HK-2 (cell line): ENCODE measurements around the gene GOLGA6L9.
"Not testable (repeated sequence)": the region's sequence is repeated elsewhere in the genome, so short reads cannot be mapped to it uniquely, and the experiment has no call there.

Experiments used
- DNase-seq: peaks from one replicate; pipeline ENCODE4 v3.0.0-alpha.2; 2018; ENCODE audit not compliant: unreplicated experiment

Gene GOLGA6L9

DNA sequence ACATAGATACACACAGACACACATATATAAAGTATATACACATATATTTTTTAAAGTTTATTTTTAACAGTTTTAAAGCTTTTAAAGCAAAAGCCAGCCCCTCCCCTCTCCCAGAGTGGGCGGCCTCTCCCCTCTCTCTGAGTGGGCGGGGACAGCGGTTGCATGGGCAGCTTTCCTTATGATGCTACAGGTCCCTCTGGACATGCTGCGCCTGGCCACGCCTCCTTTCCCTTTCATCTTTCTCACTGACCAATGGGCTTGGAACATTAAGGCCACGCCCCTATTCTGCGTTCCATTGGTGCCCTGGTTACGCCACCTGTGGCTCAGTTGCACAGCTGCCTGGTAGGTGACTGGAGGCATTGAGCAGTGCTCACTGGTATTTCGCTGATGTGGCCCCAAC lies at the start of gene GOLGA6L9:
TSS of gene GOLGA6L9 (plus strand) at position 124 of the 400 bp plus-strand sequence. CDS start at position 388, 264 bp downstream.
- not testable (repeated sequence) for DNase-seq

DNA sequence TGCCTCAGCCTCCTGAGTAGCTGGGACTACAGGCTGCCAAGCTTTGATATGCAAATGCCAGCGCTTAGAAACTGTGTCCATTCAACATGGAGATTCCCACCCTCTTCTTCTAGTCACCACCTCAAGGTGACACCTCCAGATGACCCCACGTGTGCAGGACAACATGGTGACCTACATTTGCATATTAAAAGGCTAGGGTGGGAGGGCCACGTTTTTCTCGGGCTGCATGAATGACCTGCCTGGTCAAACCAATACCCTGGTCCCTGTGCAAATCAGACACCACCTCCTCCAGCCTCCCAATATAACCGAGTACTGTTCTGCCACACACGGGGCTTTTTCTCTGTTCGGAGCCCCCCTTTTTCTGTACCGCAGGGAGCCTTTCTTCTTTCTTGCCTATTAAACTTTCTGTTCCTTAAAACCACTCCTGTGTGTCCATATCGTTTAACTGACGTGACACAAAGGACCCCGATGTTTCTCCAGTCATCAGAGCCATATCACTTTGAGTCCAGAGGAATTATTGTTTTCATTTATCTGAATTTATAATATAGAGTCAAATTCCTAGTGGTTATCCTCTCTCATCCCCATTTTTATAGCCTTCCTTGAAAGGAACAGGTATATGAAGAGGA lies 48.2 kb upstream of the GOLGA6L9 start:
- not testable (repeated sequence) for DNase-seq

- not testable (repeated sequence) for DNase-seq
These were observed 42.4 kb upstream of the GOLGA6L9 start for GRCh38 chr15:82387209-82387608.

GRCh38 chr15:82390152-82390551 lies 39.5 kb upstream of the GOLGA6L9 start:
- not testable (repeated sequence) for DNase-seq

DNA sequence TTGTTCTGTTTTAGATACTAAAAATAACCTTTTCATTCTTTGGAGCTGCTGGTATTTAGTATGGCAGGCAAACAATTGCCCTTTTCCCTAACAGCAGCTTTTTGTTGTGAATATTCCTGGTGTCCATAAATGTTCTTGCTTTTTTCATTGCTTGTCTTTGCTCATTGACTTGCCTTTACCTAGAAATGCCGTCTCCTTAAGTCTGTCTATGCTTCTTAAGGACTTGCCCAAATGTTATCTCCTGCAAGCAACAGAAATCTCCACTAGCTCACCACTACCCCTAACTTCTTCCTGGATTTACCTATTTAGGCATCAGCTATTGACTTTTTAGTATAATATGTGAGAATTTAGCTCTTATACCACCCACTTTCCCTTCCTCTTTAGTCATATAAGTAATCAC lies 37.5 kb upstream of the GOLGA6L9 start:
- DNase-seq: not testable (repeated sequence)

GRCh38 chr15:82393671-82394070 lies 35.9 kb upstream of the GOLGA6L9 start:
- peak; percentile 22 for DNase-seq

- DNase-seq: not testable (repeated sequence)
These were observed 33.8 kb upstream of the GOLGA6L9 start for GRCh38 chr15:82395788-82396187.

GRCh38 chr15:82397817-82398216 lies 31.8 kb upstream of the GOLGA6L9 start:
- DNase-seq: no peak

DNA sequence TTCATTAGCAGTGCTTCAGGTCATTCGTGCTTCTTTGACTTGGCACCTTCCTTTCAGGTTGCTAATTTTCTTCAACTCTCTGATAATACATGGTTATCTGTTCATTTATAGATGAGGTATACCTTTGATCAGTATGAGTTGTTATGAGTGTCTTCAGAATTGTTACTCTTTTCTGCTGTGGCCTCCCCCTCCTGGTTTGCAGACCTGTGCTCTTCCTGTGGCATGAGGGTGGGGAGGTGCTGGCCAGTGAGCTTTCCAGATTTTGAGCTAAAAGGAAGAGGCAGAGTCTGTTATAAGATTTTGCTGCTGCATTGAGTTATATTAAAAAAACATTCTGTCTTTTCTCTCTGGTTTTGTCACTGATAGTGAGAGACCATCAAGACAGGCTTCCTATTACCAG lies 30.8 kb upstream of the GOLGA6L9 start:
- DNase-seq: no peak

DNA sequence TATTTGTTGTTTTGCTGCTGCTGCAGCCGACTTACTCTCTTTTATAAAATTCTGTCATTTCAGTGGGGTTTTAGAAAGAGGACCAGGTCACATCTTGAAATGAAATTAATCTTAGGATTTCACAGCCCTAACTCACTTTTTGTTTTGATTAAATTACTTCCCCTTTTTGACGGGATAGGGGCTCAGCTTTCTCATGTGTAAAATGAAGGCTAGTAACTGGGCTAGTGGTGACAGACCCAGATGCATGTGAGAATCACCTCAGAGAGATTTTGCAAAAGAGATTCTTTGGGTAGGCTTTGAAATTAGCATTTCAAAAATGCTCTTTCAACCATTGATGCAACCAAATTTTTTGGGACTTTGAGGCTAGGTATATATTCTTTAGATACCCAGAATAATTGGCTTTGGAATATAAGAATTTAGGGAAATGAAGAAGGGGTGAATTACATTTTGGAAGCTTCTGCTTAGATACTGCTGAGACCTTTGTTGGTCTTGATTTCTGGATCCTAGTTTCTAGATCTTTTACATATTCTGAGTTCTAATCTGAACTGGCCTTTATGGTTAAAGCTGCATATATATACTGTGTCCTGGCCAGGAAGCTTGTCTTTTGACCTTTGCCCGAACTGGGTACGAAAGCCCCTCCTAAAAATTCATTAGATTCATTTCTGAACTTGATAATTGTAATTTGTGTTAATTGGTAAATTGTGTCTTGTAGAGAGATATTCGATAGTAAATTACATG lies 30.1 kb upstream of the GOLGA6L9 start:
- not testable (repeated sequence) for DNase-seq

GRCh38 chr15:82401918-82402317 lies 27.7 kb upstream of the GOLGA6L9 start:
- DNase-seq: not testable (repeated sequence)

DNA sequence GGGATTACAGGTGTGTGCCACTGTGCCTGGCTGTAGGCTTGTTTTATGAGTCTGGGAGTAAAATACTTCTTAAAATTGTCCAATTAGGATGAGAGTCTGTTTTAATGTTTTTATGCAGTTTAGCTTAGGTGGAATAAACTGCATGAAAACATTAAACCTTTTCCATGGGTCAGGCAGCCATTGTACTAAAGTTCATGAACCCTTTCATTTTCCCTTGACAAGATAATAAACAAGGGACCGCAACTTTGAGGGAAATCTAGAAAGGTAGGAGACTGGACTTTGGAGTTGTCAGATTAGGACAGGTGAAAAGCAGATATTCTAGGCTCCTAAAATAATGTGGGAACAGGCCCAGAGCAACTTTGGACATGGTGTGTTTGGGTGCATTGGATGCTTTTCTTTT lies 27.3 kb upstream of the GOLGA6L9 start:
- DNase-seq: not testable (repeated sequence)

GRCh38 chr15:82406211-82406610 lies 23.4 kb upstream of the GOLGA6L9 start:
- not testable (repeated sequence) for DNase-seq

DNA sequence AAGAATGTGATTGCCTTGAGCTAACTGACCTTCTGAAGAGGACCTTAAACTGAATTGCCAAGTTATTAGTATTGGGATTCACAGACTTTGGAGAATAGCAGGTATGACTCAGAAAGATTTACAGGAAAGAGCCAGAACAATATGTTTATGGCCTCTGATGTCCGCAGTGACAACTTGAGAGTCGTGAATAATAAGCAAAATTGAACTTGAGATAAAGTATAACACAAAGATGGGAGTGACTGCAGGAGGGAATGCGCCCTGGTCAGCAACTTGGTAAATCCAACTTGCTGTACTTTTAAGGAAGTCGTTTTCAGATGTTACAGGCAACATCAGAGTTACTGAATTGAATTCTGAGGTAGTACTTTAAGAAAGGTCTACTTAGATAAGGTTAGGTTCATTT lies 19.3 kb upstream of the GOLGA6L9 start:
- not testable (repeated sequence) for DNase-seq

GRCh38 chr15:82411595-82411994 lies 18.0 kb upstream of the GOLGA6L9 start:
- not testable (repeated sequence) for DNase-seq

GRCh38 chr15:82414525-82415191 lies 15.0 kb upstream of the GOLGA6L9 start:
- not testable (repeated sequence) for DNase-seq

DNA sequence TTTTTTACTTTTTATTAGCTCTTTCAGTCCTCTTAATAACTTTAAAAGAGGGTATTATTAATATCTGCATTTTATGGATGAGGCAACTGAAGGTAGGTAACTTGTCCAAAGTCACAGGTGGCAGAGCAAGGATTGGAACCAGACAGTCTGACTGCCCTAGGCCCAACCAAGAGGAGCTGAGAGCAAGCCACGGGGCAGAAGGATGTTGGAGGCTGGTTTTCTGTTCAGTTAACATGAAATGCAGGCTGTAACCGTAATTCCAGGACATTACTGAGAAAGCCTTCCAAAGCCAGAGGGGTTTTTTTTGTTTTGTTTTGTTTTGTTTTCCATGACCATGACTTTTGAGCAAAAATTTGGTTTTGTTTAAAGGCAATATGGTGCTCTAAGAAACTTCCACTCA lies 9.1 kb upstream of the GOLGA6L9 start:
- DNase-seq: not testable (repeated sequence)

DNA sequence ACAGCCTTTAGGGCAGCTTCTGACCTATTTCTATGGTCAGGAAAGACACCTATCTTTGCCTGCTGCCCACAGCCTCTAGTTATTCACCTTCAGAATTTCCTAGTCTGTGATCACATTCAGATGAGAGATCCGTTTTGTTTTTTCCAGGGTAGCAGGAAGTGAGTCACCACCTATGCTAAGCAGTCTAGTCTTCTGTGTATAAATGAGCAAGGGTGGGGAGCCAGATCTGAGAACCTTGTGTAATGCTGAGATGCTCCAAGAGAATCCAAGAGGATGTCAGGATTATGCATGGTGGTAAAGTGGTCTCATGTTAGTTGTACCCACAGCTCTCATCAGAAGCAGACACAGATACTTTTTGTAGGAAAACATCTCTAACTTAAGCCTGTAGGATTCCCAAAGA lies 8.7 kb upstream of the GOLGA6L9 start:
- DNase-seq: not testable (repeated sequence)

GRCh38 chr15:82427117-82427516 lies 2.5 kb upstream of the GOLGA6L9 start:
- not testable (repeated sequence) for DNase-seq

- not testable (repeated sequence) for DNase-seq
These were observed 15.8 kb downstream of the GOLGA6L9 start for GRCh38 chr15:82445420-82445819.

DNA sequence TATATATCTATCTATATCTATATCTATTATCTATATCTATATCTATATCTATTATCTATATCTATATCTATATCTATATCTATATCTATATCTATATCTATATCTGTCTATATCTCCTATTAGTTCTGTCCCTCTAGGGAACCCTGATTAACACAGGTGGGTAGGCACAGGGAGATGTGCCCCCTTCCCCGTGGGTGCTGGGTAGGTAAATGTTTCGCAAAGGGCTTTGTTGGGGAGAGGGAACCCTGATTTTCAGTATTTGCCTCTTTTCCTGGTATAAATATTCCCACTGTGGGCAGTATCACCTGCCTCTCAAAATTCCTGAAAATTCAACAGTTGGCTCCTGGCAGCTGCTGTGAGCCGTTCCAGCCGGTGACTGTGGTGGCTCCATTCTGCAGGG lies 27.7 kb downstream of the GOLGA6L9 start:
- not testable (repeated sequence) for DNase-seq

DNA sequence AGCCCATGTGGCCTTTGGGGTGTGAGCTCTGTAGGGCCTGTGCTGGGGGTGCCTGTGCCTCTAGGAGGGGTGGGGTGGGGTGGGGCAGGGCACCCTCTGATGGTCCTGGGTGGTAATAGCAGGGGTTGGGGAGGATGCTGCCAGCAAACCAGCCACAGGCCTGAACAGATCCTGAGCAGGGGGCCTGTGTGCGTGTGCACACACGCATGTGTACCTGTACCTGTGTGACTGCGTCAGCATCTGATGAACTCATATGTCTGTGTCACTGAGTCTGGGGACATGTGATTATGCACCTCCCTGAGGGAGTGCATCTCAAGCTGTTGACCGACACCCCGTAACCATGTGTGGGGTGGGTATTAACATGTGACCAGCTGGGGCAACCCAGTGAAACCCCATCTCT lies 36.0 kb downstream of the GOLGA6L9 start:
- not testable (repeated sequence) for DNase-seq

DNA sequence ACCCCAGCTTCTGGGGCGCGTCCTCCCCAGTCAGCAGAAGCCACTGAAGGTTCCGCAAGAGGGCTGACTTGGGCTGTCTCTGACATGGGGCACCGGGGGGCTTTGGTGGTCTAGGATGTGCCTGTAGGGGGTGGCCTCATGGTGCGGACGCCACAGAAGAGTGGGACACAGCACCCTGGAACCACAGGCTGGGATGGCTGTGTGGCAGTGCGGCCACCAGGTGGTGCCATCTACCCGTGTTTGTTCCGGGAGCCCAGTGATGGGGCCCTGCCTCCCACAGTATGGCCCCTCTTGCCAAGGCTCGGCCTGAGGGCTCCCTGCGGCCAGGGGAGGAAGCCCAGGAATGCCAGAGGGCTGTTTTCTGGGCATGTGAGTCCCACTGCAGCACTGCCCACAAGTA lies 38.6 kb downstream of the GOLGA6L9 start:
- DNase-seq: not testable (repeated sequence)
